Measurements from ENCODE around the gene DNAH6.

DNA sequence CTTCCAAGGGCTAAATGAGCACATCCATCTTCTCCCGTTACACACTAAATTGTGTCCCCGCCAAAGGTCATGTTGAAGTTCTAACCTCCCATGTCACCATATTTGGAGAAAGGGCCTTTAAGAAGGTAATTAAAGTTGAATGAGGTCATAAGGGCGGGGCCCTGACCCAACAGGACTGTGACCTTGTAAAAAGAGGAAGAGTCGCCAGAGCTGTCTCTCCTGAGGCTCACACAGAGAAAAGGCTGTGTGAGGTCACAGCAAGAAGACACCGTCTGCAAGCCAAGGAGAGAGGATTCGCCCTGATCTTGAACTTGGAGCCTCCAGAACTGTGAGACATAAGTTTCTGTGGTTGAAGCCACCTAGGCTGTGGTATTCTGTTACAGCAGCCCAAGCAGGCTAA, 340.5 kb downstream of the DNAH6 start:
- no peak for TF ChIP-seq POLR2A (IDR thresholded peaks at IDR 0.05)
- TF ChIP-seq, protein P1, sequence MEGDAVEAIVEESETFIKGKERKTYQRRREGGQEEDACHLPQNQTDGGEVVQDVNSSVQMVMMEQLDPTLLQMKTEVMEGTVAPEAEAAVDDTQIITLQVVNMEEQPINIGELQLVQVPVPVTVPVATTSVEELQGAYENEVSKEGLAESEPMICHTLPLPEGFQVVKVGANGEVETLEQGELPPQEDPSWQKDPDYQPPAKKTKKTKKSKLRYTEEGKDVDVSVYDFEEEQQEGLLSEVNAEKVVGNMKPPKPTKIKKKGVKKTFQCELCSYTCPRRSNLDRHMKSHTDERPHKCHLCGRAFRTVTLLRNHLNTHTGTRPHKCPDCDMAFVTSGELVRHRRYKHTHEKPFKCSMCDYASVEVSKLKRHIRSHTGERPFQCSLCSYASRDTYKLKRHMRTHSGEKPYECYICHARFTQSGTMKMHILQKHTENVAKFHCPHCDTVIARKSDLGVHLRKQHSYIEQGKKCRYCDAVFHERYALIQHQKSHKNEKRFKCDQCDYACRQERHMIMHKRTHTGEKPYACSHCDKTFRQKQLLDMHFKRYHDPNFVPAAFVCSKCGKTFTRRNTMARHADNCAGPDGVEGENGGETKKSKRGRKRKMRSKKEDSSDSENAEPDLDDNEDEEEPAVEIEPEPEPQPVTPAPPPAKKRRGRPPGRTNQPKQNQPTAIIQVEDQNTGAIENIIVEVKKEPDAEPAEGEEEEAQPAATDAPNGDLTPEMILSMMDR (IDR thresholded peaks at IDR 0.05), result no peak

Data from right lobe of liver (tissue), 4 donors.